CMK (cell line): Measurements from ENCODE around the gene PHACTR4.
"Not testable (repeated sequence)": the region's sequence is repeated elsewhere in the genome, so short reads cannot be mapped to it uniquely, and the experiment has no call there.

Experiments
- DNase-seq: peaks from one replicate; pipeline ENCODE4 v3.0.0-alpha.2; 2010; ENCODE audit warnings: low read depth

PHACTR4 gene

GRCh38 chr1:28436211-28436769 is 66.8 kb downstream of the PHACTR4 start:
- DNase-seq, result no peak

GRCh38 chr1:28437264-28437923 is 67.9 kb downstream of the PHACTR4 start:
- DNase-seq, result no peak

GRCh38 chr1:28437924-28438699 is 68.6 kb downstream of the PHACTR4 start:
- DNase-seq, result peak; percentile 92

GRCh38 chr1:28439320-28439719 is 69.8 kb downstream of the PHACTR4 start:
- DNase-seq, result no peak

GRCh38 chr1:28441674-28442073 is 72.1 kb downstream of the PHACTR4 start:
- no peak for DNase-seq

GRCh38 chr1:28443550-28443949 is 74.0 kb downstream of the PHACTR4 start:
- DNase-seq, result no peak

- DNase-seq, result no peak
Measured at GRCh38 chr1:28447679-28448078, 78.1 kb downstream of the PHACTR4 start.

GRCh38 chr1:28448094-28448611 is 78.6 kb downstream of the PHACTR4 start:
- not testable (repeated sequence) for DNase-seq

- peak; percentile 40 for DNase-seq
Measured at GRCh38 chr1:28449904-28450303, 80.4 kb downstream of the PHACTR4 start.

GRCh38 chr1:28450561-28450960 is 81.0 kb downstream of the PHACTR4 start:
- no peak for DNase-seq

- no peak for DNase-seq
Measured at GRCh38 chr1:28451011-28451410, 81.5 kb downstream of the PHACTR4 start.

GRCh38 chr1:28456078-28456477 is 86.5 kb downstream of the PHACTR4 start:
- no peak for DNase-seq

- no peak for DNase-seq
Measured at GRCh38 chr1:28457678-28458077, 88.1 kb downstream of the PHACTR4 start.

- DNase-seq, result no peak
Measured at GRCh38 chr1:28458237-28459228, 89.0 kb downstream of the PHACTR4 start.

- DNase-seq, result no peak
Measured at GRCh38 chr1:28466226-28466778, 96.8 kb downstream of the PHACTR4 start.

- DNase-seq, result no peak
Measured at GRCh38 chr1:28470146-28470545, 100.6 kb downstream of the PHACTR4 start.

- DNase-seq, result not testable (repeated sequence)
Measured at GRCh38 chr1:28479497-28479896, 110.0 kb downstream of the PHACTR4 start.

GRCh38 chr1:28480308-28480707 is 110.8 kb downstream of the PHACTR4 start:
- no peak for DNase-seq

GRCh38 chr1:28482138-28482537 is 112.6 kb downstream of the PHACTR4 start:
- no peak for DNase-seq

GRCh38 chr1:28482702-28483101 is 113.2 kb downstream of the PHACTR4 start:
- no peak for DNase-seq

- DNase-seq, result no peak
Measured at GRCh38 chr1:28494737-28495136, 125.2 kb downstream of the PHACTR4 start.
